Right atrium auricular region (tissue), 2 donors: ENCODE data around the gene SYT9. TPM values are rescaled to one million over a fixed set of nuclear protein-coding genes. Genes with fewer than 3 reads are reported as not detected.

Source experiments
- DNase-seq: peaks from one replicate; pipeline ENCODE4 v3.0.0-alpha.2; 2019; ENCODE audit warnings: low spot score
- H3K27ac ChIP-seq, 2 donors: fragments of 200-600 bp; sonication (generic); 1 replicate in 1 of 2; 2 replicates in 1 of 2; pipeline ENCODE4 v1.5.1; 2016 to 2019
- H3K27me3 ChIP-seq, 2 donors: fragments of 200-600 bp; sonication (generic); one replicate each; pipeline versions ENCODE4 v1.5.1 to v1.6.0; 2017 to 2019
- H3K36me3 ChIP-seq: fragments of 200-600 bp; sonication (generic); one replicate; pipeline ENCODE4 v1.5.1; 2016
- H3K4me1 ChIP-seq, 2 donors: fragments of 200-600 bp; sonication (generic); one replicate each; pipeline versions ENCODE4 v1.5.1 to v1.6.0; 2017 to 2019
- H3K4me3 ChIP-seq, 2 donors: fragments of 200-600 bp; sonication (generic); 1 replicate in 1 of 2; 2 replicates in 1 of 2; pipeline ENCODE4 v1.5.1; 2017 to 2019; ENCODE audit warnings: mild to moderate bottlenecking in 1 of 2, moderate library complexity in 1 of 2
- H3K9me3 ChIP-seq, 2 donors: fragments of 200-600 bp; sonication (generic); one replicate each; pipeline ENCODE4 v1.5.1; 2019
- total RNA-seq, 2 donors: library from RNA; depleted of rRNA; stranded (reverse); fragments of >200 nt; gene quantifications; one replicate each; pipeline ENCODE4 v1.1.0, GENCODE V29; 2016
- TF ChIP-seq, protein P1 (sequence below), 2 donors: fragments of 200-600 bp; sonication (generic); IDR thresholded peaks; one replicate each; pipeline ENCODE4 v1.5.1; 2019; ENCODE audit warnings: antibody characterized with exemption in 2 of 2

The SYT9 gene
- total RNA-seq, 2 donors from 2014 or later = 0.16 to 0.74 TPM

DNA sequence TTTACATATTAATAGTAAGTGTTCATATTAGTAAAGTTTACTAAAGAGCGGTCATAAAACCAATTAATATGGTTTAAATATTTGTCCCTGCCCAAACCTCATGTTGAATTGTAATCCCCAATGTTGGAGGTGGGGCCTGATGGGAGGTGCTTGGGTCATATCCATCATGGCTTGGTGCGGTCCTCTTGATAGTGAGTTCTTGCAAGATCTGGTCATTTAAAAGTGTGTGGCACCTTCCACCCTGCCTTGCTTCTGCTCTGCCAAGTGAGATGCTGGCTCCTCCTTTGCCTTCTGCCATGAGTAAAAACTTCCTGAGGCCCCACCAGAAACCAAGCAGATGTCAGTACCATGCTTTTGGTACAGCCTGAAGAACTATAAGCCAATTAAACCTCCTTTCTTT, 178.8 kb downstream of the SYT9 start:
- no peak overlapping the region for H3K4me3 ChIP-seq
- H3K9me3 ChIP-seq = no peaks in the 10 kb centered on the region
- no peaks in the 10 kb centered on the region for H3K36me3 ChIP-seq
- H3K27ac ChIP-seq = no peak overlapping the region
- TF ChIP-seq, protein P1, sequence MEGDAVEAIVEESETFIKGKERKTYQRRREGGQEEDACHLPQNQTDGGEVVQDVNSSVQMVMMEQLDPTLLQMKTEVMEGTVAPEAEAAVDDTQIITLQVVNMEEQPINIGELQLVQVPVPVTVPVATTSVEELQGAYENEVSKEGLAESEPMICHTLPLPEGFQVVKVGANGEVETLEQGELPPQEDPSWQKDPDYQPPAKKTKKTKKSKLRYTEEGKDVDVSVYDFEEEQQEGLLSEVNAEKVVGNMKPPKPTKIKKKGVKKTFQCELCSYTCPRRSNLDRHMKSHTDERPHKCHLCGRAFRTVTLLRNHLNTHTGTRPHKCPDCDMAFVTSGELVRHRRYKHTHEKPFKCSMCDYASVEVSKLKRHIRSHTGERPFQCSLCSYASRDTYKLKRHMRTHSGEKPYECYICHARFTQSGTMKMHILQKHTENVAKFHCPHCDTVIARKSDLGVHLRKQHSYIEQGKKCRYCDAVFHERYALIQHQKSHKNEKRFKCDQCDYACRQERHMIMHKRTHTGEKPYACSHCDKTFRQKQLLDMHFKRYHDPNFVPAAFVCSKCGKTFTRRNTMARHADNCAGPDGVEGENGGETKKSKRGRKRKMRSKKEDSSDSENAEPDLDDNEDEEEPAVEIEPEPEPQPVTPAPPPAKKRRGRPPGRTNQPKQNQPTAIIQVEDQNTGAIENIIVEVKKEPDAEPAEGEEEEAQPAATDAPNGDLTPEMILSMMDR (IDR thresholded peaks at IDR 0.05) = no peak
- no peaks in the 10 kb centered on the region for H3K4me1 ChIP-seq
- no peaks in the 10 kb centered on the region for H3K27me3 ChIP-seq
- no peak for DNase-seq

DNA sequence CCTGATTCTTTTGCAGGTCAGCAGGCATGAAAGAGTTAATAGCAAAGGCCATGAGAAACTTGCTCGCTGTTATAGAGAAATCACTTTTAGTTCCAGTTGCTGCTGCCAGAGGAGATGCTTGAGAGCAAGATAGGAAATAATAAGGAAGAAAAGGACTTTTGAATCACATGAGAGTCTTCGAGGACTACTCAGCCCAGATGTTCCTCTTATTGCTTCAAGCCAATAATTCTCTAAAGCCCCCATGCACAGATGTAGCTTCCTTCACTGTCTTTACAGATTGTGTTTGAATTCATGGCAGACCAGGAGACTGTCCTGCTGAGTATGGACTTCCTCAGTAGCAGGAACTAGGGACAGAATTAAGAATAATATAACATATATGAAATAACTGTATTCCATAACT, 183.5 kb downstream of the SYT9 start:
- no peaks in the 10 kb centered on the region for H3K36me3 ChIP-seq
- TF ChIP-seq, protein P1 (IDR thresholded peaks at IDR 0.05) = no peak
- H3K27ac ChIP-seq = no peak overlapping the region
- no peaks in the 10 kb centered on the region for H3K27me3 ChIP-seq
- H3K4me1 ChIP-seq = no peaks in the 10 kb centered on the region
- DNase-seq = no peak
- no peak overlapping the region for H3K4me3 ChIP-seq
- no peaks in the 10 kb centered on the region for H3K9me3 ChIP-seq

DNA sequence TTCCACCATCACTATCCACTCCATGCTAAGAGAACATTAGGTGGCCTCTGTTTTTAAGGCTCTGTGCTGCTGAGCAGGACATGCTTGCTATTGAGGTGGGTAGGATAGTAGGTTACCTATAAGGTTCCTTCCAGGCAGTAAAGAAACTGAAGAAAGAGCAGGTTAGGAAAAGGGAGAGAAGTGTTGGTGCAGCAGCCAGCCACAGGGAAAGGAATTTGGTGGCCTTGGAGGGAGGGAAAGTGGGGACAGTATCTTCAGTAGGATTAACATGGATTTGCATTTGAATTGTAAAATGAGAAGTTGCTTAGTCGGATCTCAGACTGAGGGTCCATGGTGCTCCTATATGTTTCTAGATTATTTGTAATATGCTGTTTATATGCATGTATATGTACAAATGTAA, 184.4 kb downstream of the SYT9 start:
- H3K27me3 ChIP-seq = no peaks in the 10 kb centered on the region
- no peaks in the 10 kb centered on the region for H3K4me1 ChIP-seq
- H3K27ac ChIP-seq = no peak overlapping the region
- H3K9me3 ChIP-seq = no peaks in the 10 kb centered on the region
- H3K4me3 ChIP-seq = no peak overlapping the region
- TF ChIP-seq, protein P1 (IDR thresholded peaks at IDR 0.05) = no peak
- no peaks in the 10 kb centered on the region for H3K36me3 ChIP-seq
- no peak for DNase-seq

DNA sequence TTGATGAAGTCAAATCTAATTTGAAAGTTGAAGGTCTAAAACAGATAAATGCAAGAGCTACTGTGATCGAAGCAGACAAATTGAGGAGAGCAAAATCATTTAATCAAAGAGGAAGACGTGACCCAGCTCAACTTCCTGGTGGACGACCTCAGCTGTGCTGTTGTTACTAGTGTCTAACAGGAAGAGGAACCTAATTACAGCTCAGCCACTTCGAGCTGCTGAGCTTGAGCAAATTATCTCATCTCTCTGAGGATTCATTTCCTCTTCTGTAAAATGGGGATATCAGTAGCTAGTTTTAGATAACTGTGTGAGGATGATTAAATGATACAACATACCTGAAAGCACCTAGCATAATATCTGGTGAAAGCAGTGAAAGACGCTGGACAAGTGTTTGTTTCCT, 185.0 kb downstream of the SYT9 start:
- DNase-seq = no peak
- Histone ChIP-seq H3K27me3 (no peaks in the 10 kb centered on the region), H3K9me3 (no peaks in the 10 kb centered on the region), H3K4me1 (no peaks in the 10 kb centered on the region), H3K27ac (no peak overlapping the region), H3K4me3 (no peak overlapping the region), H3K36me3 (no peaks in the 10 kb centered on the region)
- TF ChIP-seq, protein P1 (IDR thresholded peaks at IDR 0.05) = no peak

DNA sequence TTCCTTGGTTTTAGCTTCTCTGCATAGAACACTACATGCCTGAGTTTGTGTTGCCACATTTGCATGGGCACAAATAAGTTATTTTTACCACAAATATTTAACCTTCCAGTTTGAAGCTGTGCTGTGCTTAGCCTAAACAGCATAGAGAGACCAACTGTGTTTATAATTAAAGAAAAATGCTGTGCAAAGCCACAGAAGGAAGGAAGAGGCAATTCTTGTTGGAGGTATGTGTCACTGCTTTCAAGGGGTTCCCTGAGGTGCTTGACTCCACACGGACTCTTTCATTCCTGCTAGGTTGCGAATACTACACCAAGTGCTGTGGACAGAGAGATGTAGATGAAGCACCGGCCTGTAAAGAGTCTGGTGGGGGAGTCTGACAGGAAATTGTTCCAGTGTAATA, 186.0 kb downstream of the SYT9 start:
- no peaks in the 10 kb centered on the region for H3K9me3 ChIP-seq
- no peak overlapping the region for H3K27ac ChIP-seq

More for the DNA sequence above, 186.0 kb downstream of the SYT9 start:
- no peaks in the 10 kb centered on the region for H3K36me3 ChIP-seq
- DNase-seq = no peak
- H3K27me3 ChIP-seq = no peaks in the 10 kb centered on the region
- TF ChIP-seq, protein P1 (IDR thresholded peaks at IDR 0.05) = no peak
- H3K4me3 ChIP-seq = no peak overlapping the region
- H3K4me1 ChIP-seq = no peaks in the 10 kb centered on the region
